Parathyroid adenoma (tissue), 2 donors: ENCODE measurements around the gene PCCA.

Experiments used
- H2AFZ ChIP-seq: fragments of 300-600 bp; sonication (generic); one replicate; pipeline ENCODE4 v1.7.0; 2017; ENCODE audit warnings: antibody characterized with exemption, mild to moderate bottlenecking
- H3K27ac ChIP-seq: fragments of 300-600 bp; sonication (generic); one replicate; pipeline ENCODE4 v1.7.0; 2017
- H3K27me3 ChIP-seq: fragments of 300-600 bp; sonication (generic); one replicate; pipeline ENCODE4 v1.7.0; 2017; ENCODE audit warnings: low read length; ENCODE audit not compliant: control insufficient read depth, insufficient read depth
- H3K36me3 ChIP-seq: fragments of 300-600 bp; sonication (generic); one replicate; pipeline ENCODE4 v1.7.0; 2017; ENCODE audit warnings: low read length; ENCODE audit not compliant: control insufficient read depth, insufficient read depth
- H3K4me1 ChIP-seq: fragments of 300-600 bp; sonication (generic); one replicate; pipeline ENCODE4 v1.7.0; 2017; ENCODE audit warnings: control low read depth
- H3K4me2 ChIP-seq: fragments of 300-600 bp; sonication (generic); one replicate; pipeline ENCODE4 v1.7.0; 2017; ENCODE audit warnings: low read length
- H3K4me3 ChIP-seq: fragments of 300-600 bp; sonication (generic); one replicate; pipeline ENCODE4 v1.7.0; 2017; ENCODE audit warnings: low read depth, low read length
- H3K79me2 ChIP-seq: fragments of 300-600 bp; sonication (generic); one replicate; pipeline ENCODE4 v1.7.0; 2017; ENCODE audit warnings: control low read depth
- H3K9ac ChIP-seq: fragments of 300-600 bp; sonication (generic); one replicate; pipeline ENCODE4 v1.7.0; 2017; ENCODE audit warnings: mild to moderate bottlenecking
- H3K9me3 ChIP-seq: fragments of 300-600 bp; sonication (generic); one replicate; pipeline ENCODE4 v1.7.0; 2017; ENCODE audit warnings: low read length; ENCODE audit not compliant: control insufficient read depth
- CTCF ChIP-seq: fragments of 300-600 bp; sonication (generic); IDR thresholded peaks from one replicate; pipeline ENCODE4 v1.7.0; 2017; ENCODE audit warnings: antibody characterized with exemption, mild to moderate bottlenecking
- donor health status: primary hyperparathyroidism.

Gene PCCA

GRCh38 chr13:100356889-100357288 lies 268.0 kb downstream of the PCCA start:
- Histone ChIP-seq H3K27ac (no peak overlapping the region), H2AFZ (no peak overlapping the region), H3K36me3 (no peaks in the 10 kb centered on the region), H3K4me3 (no peak overlapping the region), H3K4me1 (no peaks in the 10 kb centered on the region), H3K9me3 (no peaks in the 10 kb centered on the region), H3K4me2 (no peak overlapping the region), H3K79me2 (no peaks in the 10 kb centered on the region), H3K27me3 (no peaks in the 10 kb centered on the region), H3K9ac (no peak overlapping the region)
- no peak for TF ChIP-seq CTCF

- Histone ChIP-seq H3K36me3 (no peaks in the 10 kb centered on the region), H3K9me3 (no peaks in the 10 kb centered on the region), H3K9ac (no peak overlapping the region), H3K4me2 (no peak overlapping the region), H3K4me3 (no peak overlapping the region), H3K27ac (no peak overlapping the region), H3K79me2 (no peaks in the 10 kb centered on the region), H2AFZ (no peak overlapping the region), H3K4me1 (no peaks in the 10 kb centered on the region), H3K27me3 (no peaks in the 10 kb centered on the region)
- TF ChIP-seq CTCF = no peak
Observed at GRCh38 chr13:100357764-100358163, 268.9 kb downstream of the PCCA start.

GRCh38 chr13:100361504-100361903 lies 272.6 kb downstream of the PCCA start:
- no peak for TF ChIP-seq CTCF
- Histone ChIP-seq H3K9me3 (no peaks in the 10 kb centered on the region), H3K4me3 (no peak overlapping the region)

GRCh38 chr13:100362371-100362770 lies 273.5 kb downstream of the PCCA start:
- H2AFZ ChIP-seq = no peak overlapping the region
- H3K79me2 ChIP-seq = no peaks in the 10 kb centered on the region
- no peak overlapping the region for H3K4me3 ChIP-seq
- no peak for TF ChIP-seq CTCF
- no peaks in the 10 kb centered on the region for H3K27me3 ChIP-seq
- no peaks in the 10 kb centered on the region for H3K9me3 ChIP-seq
- H3K27ac ChIP-seq = no peak overlapping the region
- no peaks in the 10 kb centered on the region for H3K36me3 ChIP-seq
- no peak overlapping the region for H3K4me2 ChIP-seq
- H3K9ac ChIP-seq = no peak overlapping the region
- no peaks in the 10 kb centered on the region for H3K4me1 ChIP-seq

More at GRCh38 chr13:100361504-100361903, 272.6 kb downstream of the PCCA start:
- Histone ChIP-seq H2AFZ (no peak overlapping the region), H3K4me2 (no peak overlapping the region), H3K27me3 (no peaks in the 10 kb centered on the region), H3K4me1 (no peaks in the 10 kb centered on the region), H3K9ac (no peak overlapping the region), H3K27ac (no peak overlapping the region), H3K79me2 (no peaks in the 10 kb centered on the region), H3K36me3 (no peaks in the 10 kb centered on the region)

- Histone ChIP-seq H3K9me3 (no peaks in the 10 kb centered on the region), H3K4me1 (no peaks in the 10 kb centered on the region), H3K79me2 (no peaks in the 10 kb centered on the region), H3K9ac (no peak overlapping the region), H3K27ac (no peak overlapping the region), H3K4me2 (no peak overlapping the region), H3K27me3 (no peaks in the 10 kb centered on the region), H3K4me3 (no peak overlapping the region), H2AFZ (no peak overlapping the region), H3K36me3 (no peaks in the 10 kb centered on the region)
- TF ChIP-seq CTCF = no peak
Observed at GRCh38 chr13:100362781-100363180, 273.9 kb downstream of the PCCA start.
